Purkinje cell (primary cell): ENCODE results near the gene HSD17B12. TPM values are rescaled to one million over a fixed set of nuclear protein-coding genes. Genes with fewer than 3 reads are reported as not detected.

Experiments used
- polyA plus RNA-seq: library from polyadenylated mRNA; unstranded; fragments of >200 nt; fragmentation: Nextera tagmentation; gene quantifications from 2 replicates; pipeline ENCODE4 v1.2.1, GENCODE V29; 2014

The HSD17B12 gene
- 57.7 and 58.7 TPM in 2 replicates for polyA plus RNA-seq

GRCh38 chr11:43680521-43681400 lies at the start of gene HSD17B12:
Gene HSD17B12 (plus strand): TSS chr11:43680738. CDS start chr11:43680828, 90 bp downstream.

GRCh38 chr11:43880640-43881159 lies 200.2 kb downstream of the HSD17B12 start, which contains the start of gene ALKBH3:
Gene ALKBH3 (plus strand): TSS chr11:43880831. CDS start chr11:43882653, 1,822 bp downstream.

Other genes starting within 250 kb of the HSD17B12 start
- gene ALKBH3, start 200.1 kb downstream of the HSD17B12 start, polyA plus RNA-seq = 41.2 and 47.0 TPM in 2 replicates